ENCODE measurements around the gene SLC16A11. TPM values are rescaled to one million over a fixed set of nuclear protein-coding genes. Genes with fewer than 3 reads are reported as not detected.

SLC16A11 gene
- total RNA-seq, 1 experiment from 2014 or later, result not detected

DNA sequence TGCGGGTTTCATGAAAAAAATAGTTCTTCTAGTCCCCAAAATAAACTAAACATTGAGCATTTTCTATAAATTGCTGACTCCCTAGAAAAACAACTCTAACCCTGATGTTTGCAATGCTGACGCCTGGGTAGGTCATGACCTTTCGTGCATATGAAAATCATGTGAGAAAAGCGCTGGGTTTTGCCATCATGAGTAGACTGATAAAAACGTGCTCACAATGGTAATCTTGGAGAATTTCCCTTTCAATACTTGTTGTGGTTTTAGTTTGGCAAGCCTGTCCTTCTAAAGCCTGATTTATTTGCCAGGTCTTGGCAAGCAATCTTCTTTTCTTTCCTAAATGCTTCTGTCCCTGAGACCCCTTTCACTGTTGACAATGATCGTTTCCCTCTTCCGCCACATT is 40.2 kb upstream of the SLC16A11 start:
- no peak overlapping the region for H3K27ac ChIP-seq
- H3K79me2 ChIP-seq (ENCODE audit: low read depth), result no peaks in the 10 kb centered on the region
- no TSS peak for BruUV-seq (replicated peaks)
- H3F3A ChIP-seq (ENCODE audit: insufficient read depth, low read depth), result no peaks in the 10 kb centered on the region
- ChIA-PET POLR2A (ENCODE audit: unreplicated experiment) (no interaction called here), CTCF (no interaction called here)
- no peaks in the 10 kb centered on the region for H3K4me1 ChIP-seq (replicated peaks; ENCODE audit: insufficient read depth)
- TF ChIP-seq, protein P1, sequence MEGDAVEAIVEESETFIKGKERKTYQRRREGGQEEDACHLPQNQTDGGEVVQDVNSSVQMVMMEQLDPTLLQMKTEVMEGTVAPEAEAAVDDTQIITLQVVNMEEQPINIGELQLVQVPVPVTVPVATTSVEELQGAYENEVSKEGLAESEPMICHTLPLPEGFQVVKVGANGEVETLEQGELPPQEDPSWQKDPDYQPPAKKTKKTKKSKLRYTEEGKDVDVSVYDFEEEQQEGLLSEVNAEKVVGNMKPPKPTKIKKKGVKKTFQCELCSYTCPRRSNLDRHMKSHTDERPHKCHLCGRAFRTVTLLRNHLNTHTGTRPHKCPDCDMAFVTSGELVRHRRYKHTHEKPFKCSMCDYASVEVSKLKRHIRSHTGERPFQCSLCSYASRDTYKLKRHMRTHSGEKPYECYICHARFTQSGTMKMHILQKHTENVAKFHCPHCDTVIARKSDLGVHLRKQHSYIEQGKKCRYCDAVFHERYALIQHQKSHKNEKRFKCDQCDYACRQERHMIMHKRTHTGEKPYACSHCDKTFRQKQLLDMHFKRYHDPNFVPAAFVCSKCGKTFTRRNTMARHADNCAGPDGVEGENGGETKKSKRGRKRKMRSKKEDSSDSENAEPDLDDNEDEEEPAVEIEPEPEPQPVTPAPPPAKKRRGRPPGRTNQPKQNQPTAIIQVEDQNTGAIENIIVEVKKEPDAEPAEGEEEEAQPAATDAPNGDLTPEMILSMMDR (conservative IDR thresholded peaks at IDR 0.05), result no peak
- no peak for TF ChIP-seq EZH2 (IDR thresholded peaks at IDR 0.05; ENCODE audit: low read depth)
- H3K9me2 ChIP-seq (ENCODE audit: insufficient read depth), result no peaks in the 10 kb centered on the region
- no peaks in the 10 kb centered on the region for H3K36me3 ChIP-seq (ENCODE audit: low read depth)
- H2AFZ ChIP-seq, result no peak overlapping the region
- H3K4me2 ChIP-seq, result no peak overlapping the region
- no peak for DNase-seq
- peaks cover 53% of the 10 kb centered on the region for H3K27me3 ChIP-seq (ENCODE audit: insufficient read depth, low read depth)
- H4K20me1 ChIP-seq (ENCODE audit: insufficient read depth), result no peaks in the 10 kb centered on the region
- no peak overlapping the region for H3K4me3 ChIP-seq
- intact Hi-C loops (cut with micrococcal nuclease; ENCODE audit: unreplicated experiment), result no loop called here
- no peaks in the 10 kb centered on the region for H3K9me3 ChIP-seq (ENCODE audit: insufficient read depth, low read depth)

DNA sequence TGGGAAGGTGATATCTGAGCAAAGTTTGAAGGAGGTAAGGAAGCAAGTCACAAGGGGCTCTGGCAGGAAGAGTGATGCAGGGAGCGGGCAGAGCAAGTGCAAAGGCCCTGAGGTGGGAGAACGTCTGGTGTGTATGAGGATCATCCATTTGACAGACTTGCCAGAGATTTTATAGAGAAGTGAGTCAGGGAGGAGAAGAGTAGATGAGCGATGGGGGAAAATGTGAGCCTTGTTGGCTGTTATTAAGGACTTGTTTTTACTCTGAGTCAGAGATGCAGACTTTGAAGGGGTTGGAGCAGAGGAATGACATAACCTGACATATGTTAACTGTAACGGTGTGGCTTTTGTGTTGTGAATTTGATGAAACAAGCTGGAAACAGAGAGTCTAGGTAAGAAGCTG is 39.7 kb upstream of the SLC16A11 start:
- Histone ChIP-seq H3K4me1 (replicated peaks; ENCODE audit: insufficient read depth) (no peaks in the 10 kb centered on the region), H3K79me2 (ENCODE audit: low read depth) (no peaks in the 10 kb centered on the region), H3K9me3 (ENCODE audit: insufficient read depth, low read depth) (no peaks in the 10 kb centered on the region), H3F3A (ENCODE audit: insufficient read depth, low read depth) (no peaks in the 10 kb centered on the region), H3K9me2 (ENCODE audit: insufficient read depth) (no peaks in the 10 kb centered on the region), H3K4me2 (no peak overlapping the region), H3K27ac (no peak overlapping the region), H3K36me3 (ENCODE audit: low read depth) (no peaks in the 10 kb centered on the region), H2AFZ (no peak overlapping the region), H3K4me3 (no peak overlapping the region), H4K20me1 (ENCODE audit: insufficient read depth) (no peaks in the 10 kb centered on the region), H3K27me3 (ENCODE audit: insufficient read depth, low read depth) (peaks cover 54% of the 10 kb centered on the region)
- CTCF ChIA-PET, result no interaction called here
- TF ChIP-seq, protein P1 (conservative IDR thresholded peaks at IDR 0.05), result no peak
- TF ChIP-seq EZH2 (IDR thresholded peaks at IDR 0.05; ENCODE audit: low read depth), result no peak
- POLR2A ChIA-PET (ENCODE audit: unreplicated experiment), result no interaction called here
- DNase-seq, result no peak
- no TSS peak for BruUV-seq (replicated peaks)
- intact Hi-C loops (cut with micrococcal nuclease; ENCODE audit: unreplicated experiment), result no loop called here

DNA sequence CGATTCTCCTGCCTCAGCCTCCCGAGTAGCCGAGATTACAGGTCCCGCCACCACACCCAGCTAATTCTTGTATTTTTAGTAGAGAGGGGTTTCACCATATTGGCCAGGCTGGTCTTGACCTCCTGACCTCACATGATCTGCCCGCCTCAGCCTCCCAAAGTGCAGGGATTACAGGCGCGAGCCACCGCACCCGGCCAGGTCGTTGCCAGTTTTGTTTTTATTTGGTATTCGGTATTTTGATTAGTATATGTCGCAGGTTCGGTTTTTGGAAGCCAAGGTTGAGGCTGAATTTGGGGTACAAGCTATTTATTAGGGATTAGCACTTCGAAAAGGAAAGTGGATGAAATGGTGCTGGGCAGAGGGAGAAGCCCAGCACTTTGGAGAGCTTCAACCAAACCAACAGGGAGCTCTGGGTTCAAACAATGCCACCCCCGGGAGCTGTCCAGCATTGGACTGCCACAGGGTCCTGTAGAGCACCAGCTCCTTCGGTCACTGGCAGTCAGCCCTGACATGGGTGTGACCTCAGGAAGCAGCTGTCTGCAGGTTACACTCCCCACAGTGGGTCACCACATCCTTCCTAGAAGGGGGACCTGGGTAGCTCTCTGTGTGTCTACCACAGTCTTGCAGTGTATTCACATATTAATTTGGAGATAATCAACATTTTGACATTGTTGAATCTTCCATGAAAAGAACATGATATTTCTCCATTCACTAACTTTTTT is 37.6 kb upstream of the SLC16A11 start:
- Histone ChIP-seq H3K36me3 (ENCODE audit: low read depth) (no peaks in the 10 kb centered on the region), H3K9me2 (ENCODE audit: insufficient read depth) (no peaks in the 10 kb centered on the region), H3K4me1 (replicated peaks; ENCODE audit: insufficient read depth) (no peaks in the 10 kb centered on the region), H3K27me3 (ENCODE audit: insufficient read depth, low read depth) (peaks cover 54% of the 10 kb centered on the region), H3K79me2 (ENCODE audit: low read depth) (no peaks in the 10 kb centered on the region), H3K9me3 (ENCODE audit: insufficient read depth, low read depth) (no peaks in the 10 kb centered on the region), H3F3A (ENCODE audit: insufficient read depth, low read depth) (no peaks in the 10 kb centered on the region), H3K4me2 (no peak overlapping the region), H4K20me1 (ENCODE audit: insufficient read depth) (no peaks in the 10 kb centered on the region), H3K27ac (no peak overlapping the region), H3K4me3 (no peak overlapping the region), H2AFZ (no peak overlapping the region)
- no peak for TF ChIP-seq EZH2 (IDR thresholded peaks at IDR 0.05; ENCODE audit: low read depth)
- TF ChIP-seq, protein P1 (conservative IDR thresholded peaks at IDR 0.05), result no peak
- POLR2A ChIA-PET (ENCODE audit: unreplicated experiment), result interaction anchor here (0.6 to 0.7 kb wide), 2 partner anchors 40 to 299 kb away, joined by 4 to 14 read pairs; partner anchors contain the start of gene TNK1
- DNase-seq, result no peak
- CTCF ChIA-PET, result no interaction called here
- intact Hi-C loops (cut with micrococcal nuclease; ENCODE audit: unreplicated experiment), result no loop called here
- no TSS peak for BruUV-seq (replicated peaks)

Measured in PC-9 (cell line).